Nephron (organoid): ENCODE measurements around the gene JAZF1.
A peak's percentile ranks its signal among the peaks of the same experiment; 100 is the strongest.

ENCODE experiments used
- H3K27ac Mint-ChIP-seq, 3 experiments: 2 replicates each; pipeline ENCODE4 v1.8.0; 2020; ENCODE audit warnings: mixed read lengths in 3 of 3, mild to moderate bottlenecking in 2 of 3, moderate library complexity in 1 of 3
- H3K27me3 Mint-ChIP-seq: 2 replicates; pipeline ENCODE4 v1.8.0; 2021; ENCODE audit warnings: low read depth, mild to moderate bottlenecking, moderate library complexity, mixed read lengths
- H3K36me3 Mint-ChIP-seq: 2 replicates; pipeline ENCODE4 v1.8.0; 2020; ENCODE audit warnings: low read depth, mixed read lengths
- H3K4me1 Mint-ChIP-seq: 2 replicates; pipeline ENCODE4 v1.8.0; 2020; ENCODE audit warnings: mixed read lengths
- H3K4me3 Mint-ChIP-seq, 3 experiments: 2 replicates each; pipeline ENCODE4 v1.8.0; 2020; ENCODE audit warnings: mild to moderate bottlenecking in 3 of 3, mixed read lengths in 3 of 3, moderate library complexity in 2 of 3
- H3K9me3 Mint-ChIP-seq: 2 replicates; pipeline ENCODE4 v1.8.0; 2020; ENCODE audit warnings: mixed read lengths
- CTCF ChIP-seq, 3 experiments: fragments of 200-600 bp; sonication (generic); IDR thresholded peaks; one replicate each; pipeline ENCODE4 v1.5.0; 2021; ENCODE audit warnings: antibody characterized with exemption in 3 of 3; ENCODE audit not compliant: unreplicated experiment in 3 of 3

The JAZF1 gene

DNA sequence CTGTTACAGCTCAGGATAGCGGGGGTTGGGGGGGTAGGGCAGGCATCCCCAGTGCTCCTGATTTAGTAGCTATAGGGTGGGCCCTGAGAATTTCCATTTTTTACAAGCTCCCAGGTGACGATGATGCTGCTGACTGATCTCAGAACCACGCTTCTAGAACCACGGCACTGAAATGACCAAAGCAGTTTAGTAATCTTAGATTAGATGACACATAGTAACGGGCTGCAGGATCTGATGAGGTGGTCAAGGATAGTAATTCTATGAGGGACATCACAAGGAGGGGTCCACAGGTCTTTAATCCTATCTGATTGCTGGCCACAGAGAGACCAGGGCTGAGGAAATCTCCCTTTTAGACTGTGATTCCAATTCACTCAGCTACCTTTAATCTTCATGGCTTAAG, 167.2 kb downstream of the JAZF1 start:
- Mint-ChIP-seq H3K4me3 (no peak overlapping the region), H3K36me3 (peaks cover 8% of the 10 kb centered on the region), H3K4me1 (peaks cover 8% of the 10 kb centered on the region), H3K9me3 (peaks cover 10% of the 10 kb centered on the region), H3K27me3 (no peaks in the 10 kb centered on the region), H3K27ac (no peak overlapping the region)
- no peak for TF ChIP-seq CTCF (IDR thresholded peaks at IDR 0.05; ENCODE audit: unreplicated experiment in 3 of 3)

- TF ChIP-seq CTCF (IDR thresholded peaks at IDR 0.05; ENCODE audit: unreplicated experiment in 3 of 3): no peak
- peaks cover 8% of the 10 kb centered on the region for H3K36me3 Mint-ChIP-seq
- H3K27ac Mint-ChIP-seq: no peak overlapping the region
- H3K4me3 Mint-ChIP-seq: no peak overlapping the region
- H3K27me3 Mint-ChIP-seq: no peaks in the 10 kb centered on the region
- peaks cover 4% of the 10 kb centered on the region for H3K4me1 Mint-ChIP-seq
- peaks cover 10% of the 10 kb centered on the region for H3K9me3 Mint-ChIP-seq
Observed at GRCh38 chr7:28013019-28013418, 167.6 kb downstream of the JAZF1 start.

DNA sequence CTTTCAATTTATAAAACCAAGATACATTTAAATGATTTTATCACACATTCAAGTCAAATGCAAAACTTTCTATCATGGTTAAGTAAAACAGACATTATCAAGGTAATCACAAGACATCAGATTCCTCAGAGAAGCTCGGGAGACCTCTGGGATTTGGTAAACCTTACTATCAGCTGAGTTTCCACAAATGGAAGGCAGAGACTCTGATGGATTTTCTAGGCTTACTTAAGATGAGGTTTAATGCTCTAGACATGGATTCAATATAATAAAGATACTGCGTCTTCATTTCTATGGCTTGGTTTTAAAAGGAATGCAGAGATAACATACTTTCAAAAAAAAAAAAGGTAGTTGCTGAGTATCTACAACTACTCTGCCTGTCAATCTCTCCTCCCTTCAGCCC, 171.7 kb downstream of the JAZF1 start:
- no peaks in the 10 kb centered on the region for H3K36me3 Mint-ChIP-seq
- no peak for TF ChIP-seq CTCF (IDR thresholded peaks at IDR 0.05; ENCODE audit: unreplicated experiment in 3 of 3)
- H3K4me1 Mint-ChIP-seq: peaks cover 5% of the 10 kb centered on the region
- no peak overlapping the region for H3K27ac Mint-ChIP-seq
- H3K4me3 Mint-ChIP-seq: no peak overlapping the region
- H3K27me3 Mint-ChIP-seq: no peaks in the 10 kb centered on the region
- H3K9me3 Mint-ChIP-seq: peaks cover 4% of the 10 kb centered on the region

- Mint-ChIP-seq H3K36me3 (no peaks in the 10 kb centered on the region), H3K9me3 (no peaks in the 10 kb centered on the region), H3K4me1 (peaks cover 5% of the 10 kb centered on the region), H3K4me3 (no peak overlapping the region), H3K27me3 (no peaks in the 10 kb centered on the region), H3K27ac (no peak overlapping the region)
- TF ChIP-seq CTCF (IDR thresholded peaks at IDR 0.05; ENCODE audit: unreplicated experiment in 3 of 3): no peak
Observed at GRCh38 chr7:28008171-28008570, 172.4 kb downstream of the JAZF1 start.

GRCh38 chr7:28006491-28006890, 174.1 kb downstream of the JAZF1 start:
- H3K27me3 Mint-ChIP-seq: no peaks in the 10 kb centered on the region
- H3K9me3 Mint-ChIP-seq: no peaks in the 10 kb centered on the region
- H3K36me3 Mint-ChIP-seq: no peaks in the 10 kb centered on the region
- peaks cover 9% of the 10 kb centered on the region for H3K4me1 Mint-ChIP-seq
- no peak for TF ChIP-seq CTCF (IDR thresholded peaks at IDR 0.05; ENCODE audit: unreplicated experiment in 3 of 3)
- H3K27ac Mint-ChIP-seq: no peak overlapping the region
- no peak overlapping the region for H3K4me3 Mint-ChIP-seq

GRCh38 chr7:28005847-28006231, 174.8 kb downstream of the JAZF1 start:
- no peaks in the 10 kb centered on the region for H3K9me3 Mint-ChIP-seq

More at GRCh38 chr7:28005847-28006231, 174.8 kb downstream of the JAZF1 start:
- Mint-ChIP-seq H3K4me1 (peaks cover 12% of the 10 kb centered on the region), H3K4me3 (no peak overlapping the region), H3K27ac (peak overlapping the region in 1 of 3 experiments; percentile 26), H3K27me3 (no peaks in the 10 kb centered on the region), H3K36me3 (no peaks in the 10 kb centered on the region)
- no peak for TF ChIP-seq CTCF (IDR thresholded peaks at IDR 0.05; ENCODE audit: unreplicated experiment in 3 of 3)
